K562 (cell line): ENCODE measurements around the gene CDC37. TPM values are rescaled to one million over a fixed set of nuclear protein-coding genes. Genes with fewer than 3 reads are reported as not detected.

Experiments
- ATAC-seq: fragments of 200-7000 bp; cut with Tn5 transposase; 3 replicates; pipeline ENCODE4 v1.9.1; 2020; ENCODE audit warnings: moderate library complexity
- BruUV-seq: library from RNA; stranded (reverse); fragments of 400-500 nt; replicated peaks from 2 replicates; lab custom pipeline; 2021; lab: Mats Ljungman, UMichigan
- CTCF ChIA-PET: fragments of 300-600 bp; formaldehyde crosslinking; extraction: SDS; loops from one replicate; lab custom pipeline; 2021; ENCODE audit warnings: low intra/inter-chr PET ratio; lab: Yijun Ruan, JAX
- POLR2A ChIA-PET: fragments of 300-600, 350-650 bp; sonication (Branson Sonifier 250); formaldehyde crosslinking; extraction: SDS; loops from one replicate; lab custom pipeline; 2021; ENCODE audit warnings: antibody characterized with exemption, inconsistent platforms; lab: Yijun Ruan, JAX
- DNase-seq, 4 experiments: peaks; one replicate each; pipeline versions ENCODE4 v3.0.0 to v3.0.0-alpha.2; 2011 to 2018; ENCODE audit warnings: low spot score in 3 of 4, mixed read lengths in 3 of 4; ENCODE audit errors: extremely low read depth in 1 of 4
- FAIRE-seq: peaks from 2 replicates; lab custom pipeline; 2011; peaks lifted over from hg19 to GRCh38; lab: Jason Lieb, UNC
- H2AFZ ChIP-seq: 2 replicates; pipeline ENCODE4 v1.6.0; 2011; ENCODE audit warnings: low read depth, low read length, control low read depth, inconsistent platforms
- H3K27ac ChIP-seq: fragments of 200-600 bp; 3 replicates; pipeline ENCODE4 v1.8.0; 2011; ENCODE audit warnings: low read depth, mild to moderate bottlenecking, control low read depth, inconsistent platforms, low read length, moderate library complexity, mixed read lengths; ENCODE audit errors: extremely low read depth
- H3K27me3 ChIP-seq, 2 experiments: fragments of 300-600 bp in 1 of 2; 2 replicates in 1 of 2; 3 replicates in 1 of 2; pipeline versions ENCODE4 v1.6.0 to v1.8.0; 2011; ENCODE audit warnings: inconsistent platforms in 2 of 2, low read length in 2 of 2, mild to moderate bottlenecking in 1 of 2, mixed read lengths in 1 of 2, moderate library complexity in 1 of 2; ENCODE audit not compliant: control insufficient read depth in 2 of 2, insufficient read depth in 2 of 2
- H3K36me3 ChIP-seq: fragments of 300-600 bp; 3 replicates; pipeline ENCODE4 v1.8.0; 2011; ENCODE audit warnings: mild to moderate bottlenecking, low read length, inconsistent platforms; ENCODE audit not compliant: control insufficient read depth, insufficient read depth
- H3K4me1 ChIP-seq, 2 experiments: fragments of 200-600 bp in 1 of 2; replicated peaks in 1 of 2; 2 replicates in 1 of 2; 3 replicates in 1 of 2; pipeline versions ENCODE4 v1.5.1 to v1.8.0; 2011; ENCODE audit warnings: inconsistent platforms in 2 of 2, low read length in 2 of 2, mild to moderate bottlenecking in 1 of 2, mixed read lengths in 1 of 2, moderate library complexity in 1 of 2; ENCODE audit not compliant: control insufficient read depth in 2 of 2, insufficient read depth in 2 of 2
- H3K4me2 ChIP-seq: 2 replicates; pipeline ENCODE4 v1.6.1; 2011; ENCODE audit warnings: low read length, control low read depth, inconsistent platforms, mixed read lengths; ENCODE audit not compliant: insufficient read depth
- H3K4me3 ChIP-seq: fragments of 200-600 bp; sonication (generic), shearing (Covaris generic); 2 replicates; pipeline ENCODE4 v1.5.1; 2016; ENCODE audit warnings: control low read depth, inconsistent platforms
- H3K79me2 ChIP-seq: fragments of 200-600 bp; 3 replicates; pipeline ENCODE4 v1.8.0; 2011; ENCODE audit warnings: low read length, inconsistent platforms; ENCODE audit not compliant: control insufficient read depth, insufficient read depth
- H3K9ac ChIP-seq, 2 experiments: 2 replicates each; pipeline versions ENCODE4 v1.6.0 to v1.6.1; 2011; ENCODE audit warnings: low read depth in 2 of 2, low read length in 2 of 2, control low read depth in 1 of 2, inconsistent platforms in 1 of 2, mild to moderate bottlenecking in 1 of 2, mixed read lengths in 1 of 2; ENCODE audit not compliant: insufficient read depth in 1 of 2
- H3K9me1 ChIP-seq: one replicate; pipeline ENCODE4 v1.6.0; 2011; ENCODE audit warnings: inconsistent platforms, mild to moderate bottlenecking, low read length, moderate library complexity; ENCODE audit not compliant: control insufficient read depth, insufficient read depth
- H3K9me3 ChIP-seq: replicated peaks from 2 replicates; pipeline ENCODE4 v1.5.1; 2011; ENCODE audit warnings: low read depth, low read length, inconsistent platforms; ENCODE audit not compliant: control insufficient read depth, insufficient read depth
- H4K20me1 ChIP-seq: replicated peaks from 2 replicates; pipeline ENCODE4 v1.6.1; 2011; ENCODE audit warnings: low read length, inconsistent platforms, mixed read lengths; ENCODE audit not compliant: control insufficient read depth, insufficient read depth
- BHLHE40 ChIP-seq: IDR thresholded peaks from 2 replicates; pipeline ENCODE4 v1.6.1; 2011; ENCODE audit warnings: low read length, improper control_type of control experiment
- CBFB ChIP-seq: sonication (generic); formaldehyde crosslinking; IDR thresholded peaks from 2 replicates; pipeline ENCODE4 v1.4.0; 2020; ENCODE audit warnings: mild to moderate bottlenecking, missing genetic modification reagents
- CREB1 ChIP-seq, 2 experiments: sonication (generic) in 1 of 2; formaldehyde crosslinking in 1 of 2; IDR thresholded peaks; 2 replicates each; pipeline versions ENCODE4 v1.6.1 to v1.8.0; 2012 to 2022; ENCODE audit warnings: inconsistent platforms in 1 of 2, mild to moderate bottlenecking in 1 of 2, missing genetic modification reagents in 1 of 2, moderate library complexity in 1 of 2
- DLX4 ChIP-seq: fragments of 250-450 bp; sonication (Bioruptor Pico); IDR thresholded peaks from 2 replicates; pipeline ENCODE4 v1.6.1; 2021; ENCODE audit warnings: mild to moderate bottlenecking
- ELK3 ChIP-seq: fragments of 450-650 bp; formaldehyde crosslinking; IDR thresholded peaks from 2 replicates; pipeline ENCODE4 v1.4.0; 2020; ENCODE audit warnings: mild to moderate bottlenecking
- MLX ChIP-seq, 2 experiments: fragments of 450-650 bp in 1 of 2; sonication (generic) in 1 of 2; formaldehyde crosslinking; conservative IDR thresholded peaks; 2 replicates each; pipeline versions ENCODE4 v1.4.0 to v1.8.1; 2020 to 2022; ENCODE audit warnings: mild to moderate bottlenecking in 1 of 2, missing genetic modification reagents in 1 of 2
- MYNN ChIP-seq, 2 experiments: sonication (generic); formaldehyde crosslinking in 1 of 2; IDR thresholded peaks; 2 replicates each; pipeline versions ENCODE4 v1.5.0 to v1.6.1; 2016 to 2020; ENCODE audit warnings: antibody characterized with exemption in 1 of 2, missing genetic modification reagents in 1 of 2
- POLR2B ChIP-seq: fragments of 450-650 bp; IDR thresholded peaks from 2 replicates; pipeline ENCODE4 v1.6.1; 2018; ENCODE audit warnings: low read depth; ENCODE audit not compliant: partially characterized antibody
- POLR2H ChIP-seq: IDR thresholded peaks from 2 replicates; pipeline ENCODE4 v1.6.1; 2016; ENCODE audit warnings: missing genetic modification characterization, low read depth, mild to moderate bottlenecking, control low read depth, missing compliant biosample characterization, moderate library complexity
- YY1 ChIP-seq, 3 experiments: IDR thresholded peaks; 2 replicates each; pipeline ENCODE4 v1.6.1; 2011; ENCODE audit warnings: low read length in 2 of 3, mild to moderate bottlenecking in 2 of 3, moderate library complexity in 2 of 3, borderline replicate concordance in 1 of 3, control low read depth in 1 of 3, low read depth in 1 of 3; ENCODE audit not compliant: insufficient read depth in 3 of 3, insufficient replicate concordance in 2 of 3, control insufficient read depth in 1 of 3, insufficient read length in 1 of 3; ENCODE audit errors: extremely low read depth in 1 of 3
- ZBTB11 ChIP-seq, 3 experiments: fragments of 200-800 bp in 1 of 3; fragments of 250-450 bp in 1 of 3; fragments of 450-650 bp in 1 of 3; sonication (Bioruptor Pico) in 1 of 3; sonication (Bioruptor generic) in 1 of 3; formaldehyde crosslinking in 1 of 3; IDR thresholded peaks; 2 replicates each; pipeline versions ENCODE4 v1.6.1 to v1.8.0; 2016 to 2022; ENCODE audit warnings: mild to moderate bottlenecking in 2 of 3, missing genetic modification characterization in 2 of 3, missing compliant biosample characterization in 1 of 3, moderate library complexity in 1 of 3
- ZNF644 ChIP-seq: fragments of 200-800 bp; sonication (Bioruptor generic); IDR thresholded peaks from 2 replicates; pipeline ENCODE4 v1.6.1; 2016; ENCODE audit warnings: low read depth, missing genetic modification characterization, missing compliant biosample characterization
- WGBS: fragments of 100-300 bp; shearing (Covaris generic); methylation state at CpG from one replicate; pipeline ENCODE4 v1.1.6; 2016; ENCODE audit warnings: low coverage, mixed read lengths; ENCODE audit not compliant: insufficient coverage; ENCODE audit errors: missing lambda C conversion rate; 5-methylcytosine and 5-hydroxymethylcytosine counted together
- in situ Hi-C: fragments of 300-500 bp; cut with MboI; formaldehyde crosslinking; loops from 4 replicates; pipeline ENCODE4 v1.15.0; 2018; ENCODE audit warnings: inconsistent platforms, mixed read lengths
- intact Hi-C: fragments of 100-400 bp; cut with micrococcal nuclease; formaldehyde crosslinking; loops from 2 replicates; pipeline ENCODE4 v1.14.2; 2022
- polyA plus RNA-seq, 8 experiments: library from polyadenylated mRNA; depleted of rRNA in 4 of 8; stranded (reverse) in 5 of 8; unstranded in 3 of 8; fragments of >200 nt; fragmentation: Nextera tagmentation in 2 of 8; fragmentation: Illumina TruSeq in 1 of 8; extraction: Ambion mirVana in 2 of 8; extraction: Trizol in 1 of 8; gene quantifications; 2 replicates each; pipeline versions ENCODE4 v1.2.1 to v1.2.3, GENCODE V29; 2011 to 2014; ENCODE audit warnings: inconsistent platforms in 1 of 8, missing spikeins in 1 of 8
- total RNA-seq, 7 experiments: library from RNA; depleted of rRNA in 6 of 7; stranded (reverse); fragments of >200 nt in 6 of 7; fragmentation: Illumina TruSeq in 2 of 7; extraction: Trizol in 2 of 7; gene quantifications; 2 replicates each; pipeline versions ENCODE4 v1.2.1 to v1.2.3, GENCODE V29; 2011 to 2021; ENCODE audit warnings: low replicate concordance in 1 of 7

CDC37 gene
- total and polyA plus RNA-seq, 9 of the 15 experiments (the other 6 are each of a cell fraction or from before 2014, with no cell fraction given): 6.6 to 538 (median 227) TPM

- Histone ChIP-seq H3K9ac (no peak overlapping the region), H4K20me1 (0 out of 2 replicates have a peak, but pooled peaks cover 3% of the 10 kb centered on the region), H3K36me3 (peaks cover 57% of the 10 kb centered on the region; the same call in 2 of the 3 replicates), H3K9me3 (no peaks in the 10 kb centered on the region), H3K27me3 (no peaks in the 10 kb centered on the region), H2AFZ (no peak overlapping the region), H3K4me3 (no peak overlapping the region), H3K4me2 (no peak overlapping the region), H3K79me2 (no peaks in the 10 kb centered on the region), H3K4me1 (peaks cover 0 to 6% of the 10 kb centered on the region in 2 experiments; a peak in 2 of 5 replicates), H3K9me1 (no peaks in the 10 kb centered on the region), H3K27ac (no peak overlapping the region)
- in situ Hi-C loops: no loop called here
- DNase-seq: peak; percentile 66 to 87 (median 70)
- CTCF ChIA-PET: interaction anchor here (1.2 to 5.6 kb wide), 5 partner anchors 104 to 460 kb away, joined by 4 to 77 read pairs (median 14); partner anchors contain the start of genes ICAM1 and ICAM4
- POLR2A ChIA-PET: interaction anchor here (0.9 to 2.7 kb wide), 4 partner anchors 10 to 131 kb away, joined by 3 to 15 read pairs (median 10); partner anchors contain the start of genes ICAM5 and TYK2
- BruUV-seq: no TSS peak
- ATAC-seq: peak; percentile 84
- peak; percentile 91 for FAIRE-seq
- intact Hi-C loops: no loop called here
- WGBS: 44% methylated on average over 7 of the region's 9 CpGs
- TF ChIP-seq BHLHE40: 0 out of 2 replicates have a peak, but pooled peaks have one; percentile 11
- 0 out of 2 replicates have a peak, but pooled peaks have one; percentile 3 for TF ChIP-seq CREB1 (IDR thresholded peaks at IDR 0.05)
- TF ChIP-seq CREB1 (CRISPR knock-in tag; IDR thresholded peaks at IDR 0.05): no peak
- no peak for TF ChIP-seq ZNF644 (tag)
- no peak for TF ChIP-seq MLX (CRISPR knock-in tag; conservative IDR thresholded peaks at IDR 0.05)
- 0 out of 2 replicates have a peak, but pooled peaks have one; percentile 12 for TF ChIP-seq MYNN (IDR thresholded peaks at IDR 0.05)
- TF ChIP-seq MYNN (CRISPR knock-in tag; IDR thresholded peaks at IDR 0.05): no peak
- TF ChIP-seq ZBTB11 (CRISPR knock-in tag; IDR thresholded peaks at IDR 0.05): no peak
- peak; percentile 23 for TF ChIP-seq POLR2B
- no peak for TF ChIP-seq POLR2H (tag)
- TF ChIP-seq ELK3 (CRISPR knock-in tag): no peak
- no peak for TF ChIP-seq CBFB
- TF ChIP-seq YY1 (IDR thresholded peaks at IDR 0.05; ENCODE audit: borderline replicate concordance in 1 of 3, control insufficient read depth in 1 of 3, extremely low read depth in 1 of 3, insufficient read depth in 3 of 3, insufficient read length in 1 of 3, insufficient replicate concordance in 2 of 3, low read depth in 1 of 3, low read length in 2 of 3): no peak
- no peak for TF ChIP-seq DLX4 (CRISPR knock-in tag)
These were observed 12.6 kb downstream of the CDC37 start for GRCh38 chr19:10390652-10391286.
